HG03175 (cell line): ENCODE data around the gene CSF1.
"Not testable (repeated sequence)": the region's sequence is repeated elsewhere in the genome, so short reads cannot be mapped to it uniquely, and the experiment has no call there.

ENCODE experiments used
- ATAC-seq: cut with Tn5 transposase; IDR thresholded peaks from one replicate; pipeline ENCODE4 v1.9.1; 2021; ENCODE audit warnings: mild to moderate bottlenecking, moderate library complexity; ENCODE audit not compliant: unreplicated experiment

The CSF1 gene

DNA sequence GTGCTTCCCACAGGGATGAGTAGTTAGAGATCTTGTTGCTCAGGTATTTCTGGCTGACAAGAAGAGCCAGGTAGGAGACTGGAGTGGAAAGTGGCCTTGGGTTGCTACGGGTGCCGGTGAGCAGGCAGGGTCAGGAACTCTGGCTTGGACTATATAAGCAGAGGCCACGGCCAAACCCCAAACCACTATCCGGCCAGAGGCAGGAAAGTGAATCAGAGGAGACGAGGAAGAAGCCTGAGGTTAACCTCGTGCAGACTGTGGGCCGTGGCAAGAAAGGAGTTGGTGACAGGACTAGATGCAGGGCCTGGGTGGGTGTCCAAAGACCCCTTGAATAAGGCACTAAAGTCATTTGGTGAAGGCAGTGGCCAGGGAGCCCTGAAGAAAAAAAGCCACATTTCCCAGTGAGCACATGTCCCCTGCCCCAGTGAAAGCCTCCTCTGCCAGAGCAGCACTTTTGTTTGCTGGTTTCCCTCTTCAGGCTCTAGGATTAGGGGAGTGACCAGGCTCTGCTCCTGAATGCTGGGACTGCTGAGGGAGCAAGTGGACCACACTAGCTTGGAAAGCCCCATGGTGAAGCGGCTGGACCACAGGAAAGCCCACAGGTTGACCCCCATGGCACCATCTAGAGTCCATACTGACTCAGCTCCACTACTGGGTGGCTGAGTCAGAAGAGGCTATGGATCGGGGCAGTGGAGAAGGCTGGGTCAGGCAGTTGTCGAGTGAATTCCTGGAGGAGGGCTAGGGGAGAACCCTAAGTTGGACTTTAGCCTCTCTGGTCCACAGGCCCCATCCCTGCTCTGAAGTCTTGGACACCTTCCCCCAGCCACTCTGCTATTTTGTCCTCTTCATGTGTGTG, 23.4 kb downstream of the CSF1 start:
- ATAC-seq, result no peak

DNA sequence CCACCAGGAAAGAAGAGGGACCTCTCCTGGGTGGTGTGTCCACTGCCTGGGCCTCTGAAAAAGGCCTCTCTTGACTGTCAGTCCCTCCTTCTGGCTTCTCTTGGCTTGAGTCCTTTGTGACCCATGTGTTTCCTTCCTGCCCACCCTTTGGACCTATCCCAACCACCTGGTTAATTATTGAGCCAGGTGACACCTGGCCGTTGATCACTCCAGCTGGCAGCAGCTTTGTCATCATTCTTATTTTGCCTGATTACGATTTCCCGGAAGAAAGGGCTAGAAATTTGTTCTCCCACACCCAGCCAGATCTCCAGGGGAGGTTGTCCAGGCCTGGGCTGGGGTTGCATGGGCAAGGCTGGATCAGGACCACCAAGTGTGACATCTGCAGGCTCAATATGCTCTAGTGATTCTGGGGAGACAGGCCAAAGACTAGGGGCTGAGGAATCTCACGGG, 24.8 kb downstream of the CSF1 start:
- no peak for ATAC-seq

DNA sequence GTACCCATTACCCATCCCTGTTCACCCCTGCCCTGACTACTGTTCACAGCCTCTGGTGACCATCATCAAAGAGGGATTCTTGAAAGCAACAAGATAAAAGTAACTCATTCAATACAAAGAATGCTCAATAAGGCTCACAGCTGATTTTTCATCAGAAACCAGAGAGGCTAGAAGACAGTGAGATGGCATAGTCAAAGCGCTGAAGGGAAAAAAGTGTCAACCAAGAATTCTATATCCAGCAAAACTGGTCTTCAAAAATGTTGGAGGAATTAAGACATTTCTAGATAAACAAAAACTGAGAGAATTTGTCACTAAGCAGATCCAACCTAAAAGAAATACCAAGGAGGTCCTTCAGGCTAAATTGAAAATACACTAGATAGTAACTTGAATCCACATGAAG, 27.1 kb downstream of the CSF1 start:
- no peak for ATAC-seq

- ATAC-seq, result no peak
Observed at GRCh38 chr1:109938556-109938955, 27.9 kb downstream of the CSF1 start.

GRCh38 chr1:109942434-109942833, 31.8 kb downstream of the CSF1 start:
- no peak for ATAC-seq

DNA sequence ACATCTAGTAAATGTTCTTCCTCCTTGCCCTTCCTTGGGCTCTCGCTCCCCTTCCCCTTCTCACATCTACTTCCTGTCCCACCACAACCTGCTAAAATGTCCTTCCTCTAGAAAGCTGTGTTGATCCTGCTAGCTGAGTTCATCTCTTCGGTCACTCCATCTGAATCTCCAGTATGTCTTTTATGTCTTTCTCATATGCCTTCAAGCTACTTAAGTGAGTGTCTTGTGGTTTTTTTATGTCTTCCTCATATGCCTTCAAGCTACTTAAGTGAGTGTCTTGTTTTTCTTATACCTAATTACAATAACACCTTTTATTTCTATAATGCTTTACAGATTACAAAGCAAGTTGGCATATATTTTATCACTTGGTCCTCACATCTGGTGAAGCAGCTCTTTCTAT, 33.9 kb downstream of the CSF1 start:
- ATAC-seq, result no peak

GRCh38 chr1:109946511-109946910, 35.9 kb downstream of the CSF1 start:
- ATAC-seq, result no peak

GRCh38 chr1:109947582-109948284, 37.1 kb downstream of the CSF1 start:
- no peak for ATAC-seq

DNA sequence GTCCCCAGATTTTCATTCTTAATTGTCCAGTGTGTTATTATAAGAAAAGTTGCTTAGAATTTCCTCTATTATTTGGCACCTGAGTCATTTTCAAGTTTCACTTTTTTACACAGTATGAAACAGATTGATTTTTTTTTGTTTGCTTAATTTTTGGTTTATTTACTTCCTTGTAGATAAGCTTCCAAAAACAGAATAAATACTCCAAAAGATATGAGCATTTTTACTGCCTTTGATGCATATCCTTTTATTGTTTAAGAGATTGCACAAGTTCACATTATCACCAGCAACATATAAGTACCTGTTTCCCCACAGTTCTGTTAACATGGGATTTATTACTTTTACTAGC, 37.6 kb downstream of the CSF1 start:
- ATAC-seq, result no peak

DNA sequence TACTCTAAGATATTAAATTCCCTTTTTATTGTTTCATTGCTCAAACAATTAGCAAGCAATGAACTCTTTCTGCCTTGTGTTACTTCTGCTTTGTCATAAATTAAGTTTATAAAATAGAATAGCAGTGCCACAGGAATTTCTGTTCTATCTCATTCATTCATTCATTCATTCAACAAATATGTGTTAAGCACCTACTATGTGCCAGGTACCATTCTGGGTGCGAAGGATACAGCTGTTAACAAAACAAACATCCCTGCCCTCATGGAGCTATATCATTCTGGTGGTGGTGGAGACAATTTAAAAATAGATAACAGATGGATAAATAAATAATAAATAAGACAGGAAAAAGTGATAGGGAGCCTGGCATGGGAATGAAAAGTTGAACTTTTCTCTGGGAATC, 39.4 kb downstream of the CSF1 start:
- ATAC-seq, result no peak

- ATAC-seq, result no peak
Observed at GRCh38 chr1:109950509-109950908, 39.9 kb downstream of the CSF1 start.

- ATAC-seq, result not testable (repeated sequence)
Observed at GRCh38 chr1:109951501-109951900, 40.9 kb downstream of the CSF1 start.

DNA sequence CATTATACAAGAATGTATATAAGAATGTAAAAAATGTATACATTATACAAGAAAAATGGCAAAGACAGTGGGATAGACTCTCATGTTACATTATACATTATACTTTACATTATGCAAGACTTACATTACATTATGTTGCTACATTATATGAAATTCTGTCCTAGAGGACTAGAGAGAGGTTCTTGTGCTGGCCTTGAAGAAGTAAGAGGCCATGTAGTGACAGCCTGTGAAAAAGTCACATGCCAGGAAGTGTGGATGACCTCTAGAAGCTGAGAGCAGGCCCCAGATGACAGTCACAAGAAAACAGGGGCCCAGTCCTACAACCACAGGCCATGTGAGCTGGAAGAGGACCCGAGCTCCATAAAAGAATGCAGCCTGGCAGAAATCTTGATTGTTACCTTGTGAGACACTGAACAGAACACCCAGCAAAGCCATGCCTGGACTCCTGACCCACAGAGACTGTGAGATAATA, 43.4 kb downstream of the CSF1 start:
- ATAC-seq, result no peak

DNA sequence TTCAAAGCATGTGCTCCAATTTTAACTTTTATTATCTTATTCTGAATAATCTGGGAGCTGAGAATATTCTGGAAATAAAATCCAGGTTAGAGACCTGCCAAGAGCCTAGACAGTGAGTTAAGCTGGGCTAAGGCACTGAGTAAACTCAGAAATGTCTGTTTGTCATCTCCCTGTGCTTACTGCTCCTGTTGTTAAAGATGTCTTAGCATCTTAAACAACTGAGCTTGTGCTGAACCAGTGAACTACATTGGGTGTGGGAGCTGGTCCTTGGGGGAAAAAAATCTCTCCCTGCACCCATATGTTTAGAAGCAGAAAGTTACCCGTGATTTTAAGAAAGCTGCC, 49.0 kb downstream of the CSF1 start:
- ATAC-seq, result no peak

GRCh38 chr1:109959974-109960744, 49.5 kb downstream of the CSF1 start:
- ATAC-seq, result no peak

DNA sequence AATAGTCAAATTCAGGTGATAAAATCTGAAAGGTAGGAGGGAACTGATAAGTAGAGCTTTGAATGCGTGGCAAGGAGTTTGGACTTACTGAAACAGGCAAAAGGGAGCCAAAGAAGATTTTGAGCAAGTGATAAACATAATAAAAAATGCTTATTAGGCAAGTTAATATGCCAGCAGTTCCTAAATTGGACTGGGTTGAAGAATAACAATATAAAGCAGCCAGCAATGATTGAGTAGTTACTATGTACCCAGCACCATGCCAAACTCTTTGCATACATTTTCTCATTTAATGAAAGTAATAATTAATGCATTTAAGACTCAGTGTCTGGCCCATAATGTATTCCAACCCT, 50.1 kb downstream of the CSF1 start:
- no peak for ATAC-seq

DNA sequence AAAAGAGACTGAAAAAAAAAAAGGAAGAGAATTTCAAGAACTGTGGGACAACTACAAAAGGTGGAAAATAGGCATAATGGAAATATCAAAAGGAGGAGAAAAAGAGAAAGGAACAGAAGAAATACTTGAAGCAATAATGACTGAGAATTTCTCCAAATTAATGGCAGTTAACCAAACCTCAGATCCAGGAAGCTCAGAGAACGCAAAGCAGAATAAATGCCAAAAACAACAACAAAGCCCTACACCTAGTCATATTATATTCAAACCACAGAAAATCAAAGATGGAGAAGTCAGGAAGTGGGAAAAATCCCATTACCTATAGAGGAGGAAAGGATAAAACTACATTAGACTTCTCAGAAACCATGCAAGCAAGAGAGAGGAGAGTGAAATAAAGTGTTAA, 53.2 kb downstream of the CSF1 start:
- no peak for ATAC-seq

- ATAC-seq, result peak; percentile 45
Observed at GRCh38 chr1:109969146-109969829, 58.6 kb downstream of the CSF1 start.

GRCh38 chr1:109969907-109970306, 59.3 kb downstream of the CSF1 start:
- no peak for ATAC-seq

DNA sequence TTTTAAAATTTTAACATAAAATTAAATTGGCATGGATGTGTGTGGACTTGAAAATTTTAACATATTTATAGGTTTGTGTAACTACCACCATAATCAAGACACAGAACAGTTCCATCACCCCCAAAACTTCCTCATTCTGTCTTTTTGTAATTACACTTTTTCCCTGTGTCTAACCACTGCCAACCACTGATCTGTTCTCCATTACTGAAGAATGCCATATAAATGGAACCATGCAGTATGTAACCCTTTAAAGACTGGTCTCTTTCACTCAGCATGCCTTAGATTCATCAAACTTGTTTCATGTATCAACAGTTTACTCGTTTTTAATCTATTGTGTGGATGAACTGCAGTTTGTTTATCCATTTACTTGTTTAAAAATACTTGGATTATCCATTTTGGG, 60.9 kb downstream of the CSF1 start:
- ATAC-seq, result no peak

DNA sequence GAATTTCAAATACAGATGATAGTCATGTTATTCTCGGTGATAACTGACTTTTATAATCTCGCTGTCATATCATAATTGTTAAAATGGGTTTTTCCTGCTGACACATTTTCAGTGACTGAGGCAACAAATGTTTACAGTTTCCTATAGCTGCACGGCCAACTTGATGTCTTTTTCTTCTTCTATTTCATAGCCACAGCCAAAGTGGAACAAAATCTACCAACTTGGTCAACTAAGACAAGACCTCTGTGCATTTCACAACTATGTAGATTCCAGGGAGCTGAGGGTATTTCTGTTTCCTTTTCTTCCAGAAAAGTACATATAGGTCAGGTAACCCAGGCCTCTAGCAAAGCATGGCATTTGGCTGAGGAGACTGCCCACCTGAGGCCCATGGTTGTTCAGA, 63.5 kb downstream of the CSF1 start:
- no peak for ATAC-seq
